Neuron (in vitro differentiated cells): ENCODE data around the gene TF.

ENCODE experiments used
- H2AFZ ChIP-seq: one replicate; pipeline ENCODE4 v1.6.1; 2013; ENCODE audit warnings: low read depth, mild to moderate bottlenecking, inconsistent platforms, low read length, moderate library complexity
- H3K27me3 ChIP-seq: one replicate; pipeline ENCODE4 v1.6.1; 2013; ENCODE audit warnings: low read length; ENCODE audit not compliant: insufficient read depth
- H3K36me3 ChIP-seq: one replicate; pipeline ENCODE4 v1.6.1; 2013; ENCODE audit warnings: low read length; ENCODE audit not compliant: insufficient read depth
- H3K4me1 ChIP-seq: one replicate; pipeline ENCODE4 v1.6.1; 2013; ENCODE audit warnings: low read length; ENCODE audit not compliant: insufficient read depth
- H3K4me3 ChIP-seq: 2 replicates; pipeline ENCODE4 v1.5.1; 2013; ENCODE audit warnings: mild to moderate bottlenecking, low read length, moderate library complexity
- H3K9me3 ChIP-seq: one replicate; pipeline ENCODE4 v1.6.1; 2013; ENCODE audit warnings: low read length

TF gene

GRCh38 chr3:133842158-133842557 is 96.0 kb downstream of the TF start:
- Histone ChIP-seq H3K27me3 (no peaks in the 10 kb centered on the region), H3K4me3 (no peak overlapping the region), H3K4me1 (no peaks in the 10 kb centered on the region), H2AFZ (no peak overlapping the region), H3K9me3 (no peaks in the 10 kb centered on the region), H3K36me3 (no peaks in the 10 kb centered on the region)

- Histone ChIP-seq H3K4me1 (no peaks in the 10 kb centered on the region), H3K4me3 (no peak overlapping the region), H3K9me3 (no peaks in the 10 kb centered on the region), H2AFZ (no peak overlapping the region), H3K36me3 (no peaks in the 10 kb centered on the region), H3K27me3 (no peaks in the 10 kb centered on the region)
Measured at GRCh38 chr3:133843634-133844033, 97.4 kb downstream of the TF start.

GRCh38 chr3:133845127-133845526 is 98.9 kb downstream of the TF start:
- Histone ChIP-seq H2AFZ (no peak overlapping the region), H3K9me3 (no peaks in the 10 kb centered on the region), H3K4me1 (no peaks in the 10 kb centered on the region), H3K4me3 (no peak overlapping the region), H3K27me3 (no peaks in the 10 kb centered on the region), H3K36me3 (no peaks in the 10 kb centered on the region)
